Progenitor cell of endocrine pancreas (in vitro differentiated cells): ENCODE results near the gene ADGRE2. TPM values are rescaled to one million over a fixed set of nuclear protein-coding genes. Genes with fewer than 3 reads are reported as not detected.
"Not testable (repeated sequence)": the region's sequence is repeated elsewhere in the genome, so short reads cannot be mapped to it uniquely, and the experiment has no call there.

ENCODE experiments used
- DNase-seq: peaks from one replicate; pipeline ENCODE4 v3.0.0; 2021; ENCODE audit warnings: low spot score; ENCODE audit not compliant: unreplicated experiment
- H3K27ac Mint-ChIP-seq: 2 replicates; pipeline ENCODE4 v1.8.0; 2021; ENCODE audit warnings: mild to moderate bottlenecking, moderate library complexity, mixed read lengths
- H3K27me3 Mint-ChIP-seq: 2 replicates; pipeline ENCODE4 v1.8.0; 2021; ENCODE audit warnings: mixed read lengths
- H3K36me3 Mint-ChIP-seq: 2 replicates; pipeline ENCODE4 v1.8.0; 2022; ENCODE audit warnings: mixed read lengths; ENCODE audit not compliant: insufficient read depth
- H3K4me1 Mint-ChIP-seq: 2 replicates; pipeline ENCODE4 v1.8.0; 2021; ENCODE audit warnings: low read depth, mixed read lengths
- H3K4me3 Mint-ChIP-seq: 2 replicates; pipeline ENCODE4 v1.8.0; 2021; ENCODE audit warnings: low read depth, mild to moderate bottlenecking, moderate library complexity, mixed read lengths
- H3K9me3 Mint-ChIP-seq: 2 replicates; pipeline ENCODE4 v1.8.0; 2021; ENCODE audit warnings: low read depth, mixed read lengths
- long read RNA-seq: library from polyadenylated mRNA; unstranded; transcript quantifications from one replicate; pipeline ENCODE4 v2.0.0, GENCODE V29; 2020
- total RNA-seq: library from RNA; stranded (reverse); gene quantifications from 2 replicates; pipeline ENCODE4 v1.2.1, GENCODE V29; 2021
- TF ChIP-seq, protein P1 (sequence below): fragments of 200-600 bp; sonication (generic); IDR thresholded peaks from one replicate; pipeline ENCODE4 v1.5.0; 2021; ENCODE audit warnings: antibody characterized with exemption, mild to moderate bottlenecking; ENCODE audit not compliant: unreplicated experiment

The ADGRE2 gene
- total RNA-seq, result not detected in 2 replicates
- long read RNA-seq, result 0 reads

DNA sequence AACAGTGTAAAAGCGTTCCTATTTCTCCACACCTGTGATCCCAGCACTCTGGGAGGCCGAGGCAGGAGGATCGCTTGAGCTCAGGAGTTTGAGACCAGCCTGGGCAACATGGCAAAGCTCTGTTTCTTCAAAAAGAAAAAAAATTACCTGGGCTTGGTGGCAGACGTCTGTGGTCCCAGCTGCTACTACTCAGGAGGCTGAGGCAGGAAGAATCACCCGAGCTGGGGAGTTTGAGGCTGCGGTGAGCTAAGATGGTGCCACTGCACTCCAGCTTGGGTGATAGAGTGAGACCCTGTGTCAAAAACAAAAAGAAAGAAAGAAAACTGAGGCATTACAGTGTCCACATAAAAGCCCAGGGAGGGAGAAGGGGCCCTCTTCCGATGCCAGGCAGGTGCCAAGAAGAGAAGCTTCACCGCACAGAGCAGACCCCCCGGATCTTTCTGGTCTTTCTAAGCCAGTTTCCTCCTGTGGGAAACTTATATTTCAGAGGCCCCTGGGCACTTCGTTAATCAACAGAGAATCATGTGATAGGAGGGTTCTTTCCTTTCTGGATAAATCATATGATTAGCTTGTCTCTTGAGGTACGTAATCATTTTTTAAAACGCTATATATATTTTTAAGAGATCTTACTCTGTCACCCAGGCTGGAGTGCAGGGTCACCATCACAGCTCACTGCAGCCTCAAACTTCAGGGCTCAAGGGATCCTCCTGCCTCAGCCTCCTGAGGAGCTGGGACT is at the start of gene ADGRE2:
ADGRE2 (minus strand) TSS at position 451 of the 736 bp plus-strand sequence. CDS start 1,804 bp downstream, outside the sequence.
- H3K4me1 Mint-ChIP-seq, H3K36me3 Mint-ChIP-seq, DNase-seq, H3K4me3 Mint-ChIP-seq, H3K9me3 Mint-ChIP-seq, H3K27ac Mint-ChIP-seq: not testable (repeated sequence)
- H3K27me3 Mint-ChIP-seq, result peaks cover 17% of the 10 kb centered on the region

DNA sequence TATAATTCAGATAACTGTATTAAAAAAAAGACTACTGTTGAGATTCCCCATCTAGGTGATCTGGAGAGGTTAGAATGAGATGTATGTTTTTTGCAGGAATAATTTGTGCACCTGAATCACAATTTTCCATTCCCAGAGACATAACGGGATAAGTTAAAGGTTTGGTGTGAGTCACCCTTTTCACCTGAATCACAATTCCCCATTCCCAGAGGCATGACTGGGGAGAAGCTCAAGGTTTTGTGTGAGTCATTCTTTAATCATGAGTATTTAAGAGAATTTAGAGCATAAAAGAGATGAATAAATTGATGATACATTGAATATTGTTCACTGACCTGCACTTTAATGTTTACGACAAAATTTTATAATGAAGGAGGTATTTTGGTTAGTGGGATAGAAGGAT is 47.6 kb upstream of the ADGRE2 start:
- peaks cover 1% of the 10 kb centered on the region for H3K36me3 Mint-ChIP-seq
- peaks cover 63% of the 10 kb centered on the region for H3K9me3 Mint-ChIP-seq
- no peak overlapping the region for H3K4me3 Mint-ChIP-seq
- no peaks in the 10 kb centered on the region for H3K27me3 Mint-ChIP-seq
- H3K4me1 Mint-ChIP-seq, result no peaks in the 10 kb centered on the region
- no peak for DNase-seq
- H3K27ac Mint-ChIP-seq, result no peak overlapping the region
- TF ChIP-seq, protein P1, sequence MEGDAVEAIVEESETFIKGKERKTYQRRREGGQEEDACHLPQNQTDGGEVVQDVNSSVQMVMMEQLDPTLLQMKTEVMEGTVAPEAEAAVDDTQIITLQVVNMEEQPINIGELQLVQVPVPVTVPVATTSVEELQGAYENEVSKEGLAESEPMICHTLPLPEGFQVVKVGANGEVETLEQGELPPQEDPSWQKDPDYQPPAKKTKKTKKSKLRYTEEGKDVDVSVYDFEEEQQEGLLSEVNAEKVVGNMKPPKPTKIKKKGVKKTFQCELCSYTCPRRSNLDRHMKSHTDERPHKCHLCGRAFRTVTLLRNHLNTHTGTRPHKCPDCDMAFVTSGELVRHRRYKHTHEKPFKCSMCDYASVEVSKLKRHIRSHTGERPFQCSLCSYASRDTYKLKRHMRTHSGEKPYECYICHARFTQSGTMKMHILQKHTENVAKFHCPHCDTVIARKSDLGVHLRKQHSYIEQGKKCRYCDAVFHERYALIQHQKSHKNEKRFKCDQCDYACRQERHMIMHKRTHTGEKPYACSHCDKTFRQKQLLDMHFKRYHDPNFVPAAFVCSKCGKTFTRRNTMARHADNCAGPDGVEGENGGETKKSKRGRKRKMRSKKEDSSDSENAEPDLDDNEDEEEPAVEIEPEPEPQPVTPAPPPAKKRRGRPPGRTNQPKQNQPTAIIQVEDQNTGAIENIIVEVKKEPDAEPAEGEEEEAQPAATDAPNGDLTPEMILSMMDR, result no peak

DNA sequence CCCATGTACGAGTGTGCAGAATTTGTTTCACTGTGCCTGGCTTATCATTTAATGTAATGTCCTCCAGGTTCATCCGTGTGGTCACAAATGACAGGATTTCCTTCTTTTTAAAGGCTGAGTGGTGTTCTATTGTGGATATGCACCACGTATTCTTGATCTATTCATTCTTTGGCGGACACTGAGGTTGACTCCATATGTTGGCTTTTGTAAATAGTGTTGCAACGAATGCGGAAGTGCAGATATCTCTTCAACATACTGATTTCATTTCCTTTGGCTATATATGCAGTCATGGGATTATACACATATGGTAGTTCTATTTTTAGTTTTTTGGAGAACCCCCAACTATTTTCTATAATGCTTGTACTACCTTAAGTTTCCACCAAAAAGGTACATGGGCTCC is 43.6 kb upstream of the ADGRE2 start:
- TF ChIP-seq, protein P1, result no peak
- Mint-ChIP-seq H3K4me1 (no peaks in the 10 kb centered on the region), H3K9me3 (peaks cover 66% of the 10 kb centered on the region), H3K27me3 (no peaks in the 10 kb centered on the region), H3K4me3 (no peak overlapping the region), H3K27ac (no peak overlapping the region), H3K36me3 (peaks cover 3% of the 10 kb centered on the region)
- DNase-seq, result no peak

DNA sequence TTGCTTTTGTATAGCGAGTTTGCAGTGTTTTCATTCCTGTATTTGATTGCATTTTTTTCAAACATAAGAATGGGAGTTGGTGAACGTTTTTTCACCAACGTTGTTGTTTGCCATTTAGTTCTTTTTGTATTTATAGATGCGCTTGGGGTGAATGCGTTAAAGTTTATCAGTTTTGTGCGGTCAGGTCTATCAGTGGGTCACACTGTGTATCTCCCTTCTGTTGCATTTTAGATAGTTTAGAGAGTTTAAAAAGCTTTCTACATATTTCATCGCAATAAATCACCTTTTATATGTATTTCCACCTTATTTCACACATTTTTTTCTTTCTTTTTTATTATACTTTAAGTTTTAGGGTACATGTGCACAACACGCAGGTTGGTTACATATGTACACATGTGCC is 40.2 kb upstream of the ADGRE2 start:
- peaks cover 60% of the 10 kb centered on the region for H3K9me3 Mint-ChIP-seq

DNA sequence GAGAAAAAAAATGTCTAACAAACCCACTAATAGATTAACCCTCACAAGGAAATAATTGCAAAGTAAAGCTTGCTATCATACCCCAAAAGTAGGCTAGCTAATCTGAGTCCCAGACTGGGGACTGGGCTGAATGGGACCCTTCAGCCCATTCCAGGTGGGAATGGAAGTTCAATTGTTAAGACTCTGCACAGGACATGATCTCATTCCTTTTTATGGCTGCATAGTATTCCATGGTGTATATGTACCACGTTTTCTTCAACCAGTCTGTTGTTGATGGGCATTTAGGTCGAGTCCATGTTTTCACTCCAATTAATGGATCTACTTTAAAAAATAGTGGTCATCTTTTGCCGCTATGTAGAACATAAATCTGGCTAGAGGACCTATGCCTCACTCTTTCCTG is 38.7 kb upstream of the ADGRE2 start:
- Mint-ChIP-seq H3K27me3 (no peaks in the 10 kb centered on the region), H3K9me3 (peaks cover 60% of the 10 kb centered on the region), H3K27ac (no peak overlapping the region), H3K4me1 (no peaks in the 10 kb centered on the region), H3K4me3 (no peak overlapping the region), H3K36me3 (peaks cover 4% of the 10 kb centered on the region)
- DNase-seq, result no peak
- TF ChIP-seq, protein P1, result no peak

More for the DNA sequence above, 40.2 kb upstream of the ADGRE2 start:
- DNase-seq, result no peak
- Mint-ChIP-seq H3K36me3 (peaks cover 5% of the 10 kb centered on the region), H3K4me1 (no peaks in the 10 kb centered on the region), H3K27ac (no peak overlapping the region), H3K4me3 (no peak overlapping the region), H3K27me3 (no peaks in the 10 kb centered on the region)
- TF ChIP-seq, protein P1, result no peak
